GM18951 (cell line): ENCODE measurements around the gene LIPG.

Experiments
- POLR2A ChIP-seq: IDR thresholded peaks from 4 replicates; pipeline ENCODE4 v1.6.1; 2011; ENCODE audit warnings: mild to moderate bottlenecking; ENCODE audit not compliant: insufficient read length, insufficient read depth; ENCODE audit errors: extremely low read depth
- in situ Hi-C: fragments of 300-500 bp; cut with MboI; formaldehyde crosslinking; loops from one replicate; pipeline ENCODE4 v1.12.0; 2022; ENCODE audit warnings: low sequenced_read_pairs, mixed read lengths, inconsistent platforms; ENCODE audit not compliant: unreplicated experiment

Gene LIPG

DNA sequence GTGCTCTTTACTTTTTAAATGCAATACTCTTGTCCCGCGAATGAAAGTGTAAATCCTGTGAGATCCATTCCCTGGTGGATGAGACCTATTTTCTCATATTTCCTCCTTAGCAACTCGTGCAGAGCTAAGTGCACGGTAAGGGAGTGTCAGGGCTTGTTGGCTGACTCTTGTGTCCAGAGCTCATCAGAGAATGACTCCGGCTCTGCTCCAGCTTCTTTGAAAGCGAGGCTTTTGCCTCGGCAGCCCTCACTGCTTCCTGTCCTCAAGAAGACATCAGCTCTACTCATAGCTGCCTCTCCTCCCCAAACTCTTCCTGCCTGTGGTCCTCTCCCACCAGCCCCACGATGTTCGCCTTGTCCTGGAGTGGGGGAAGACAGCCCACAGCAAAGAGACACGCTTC, 70.7 kb downstream of the LIPG start:
- TF ChIP-seq POLR2A, result no peak
- in situ Hi-C loops, result no loop called here

- in situ Hi-C loops, result no loop called here
- no peak for TF ChIP-seq POLR2A
Measured at GRCh38 chr18:49638209-49638785, 76.4 kb downstream of the LIPG start.

GRCh38 chr18:49638891-49639557, 77.2 kb downstream of the LIPG start:
- in situ Hi-C loops, result no loop called here
- no peak for TF ChIP-seq POLR2A

GRCh38 chr18:49639643-49640391, 78.0 kb downstream of the LIPG start:
- no peak for TF ChIP-seq POLR2A
- in situ Hi-C loops, result no loop called here

DNA sequence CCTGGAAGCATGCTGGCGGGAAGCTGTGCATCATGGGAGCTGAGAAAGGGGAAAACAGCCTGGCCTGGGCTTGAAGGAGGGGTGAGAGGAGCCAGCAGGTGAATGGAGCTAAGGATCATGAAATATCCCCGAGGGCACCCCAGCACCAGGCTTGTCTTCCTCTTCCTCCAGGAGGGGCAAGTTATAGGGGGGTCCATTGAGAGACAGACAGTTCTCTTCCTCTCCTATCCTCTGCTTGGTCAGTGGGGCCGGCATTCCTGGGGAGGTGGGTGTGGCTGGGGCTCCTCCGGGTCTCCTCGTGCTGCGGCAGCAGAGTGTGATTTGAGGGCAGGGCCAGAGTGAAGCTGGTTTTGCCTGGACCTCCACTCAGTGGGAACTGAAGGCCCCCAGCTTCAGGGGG, 78.9 kb downstream of the LIPG start:
- in situ Hi-C loops, result no loop called here
- no peak for TF ChIP-seq POLR2A

- in situ Hi-C loops, result no loop called here
- no peak for TF ChIP-seq POLR2A
Measured at GRCh38 chr18:49645196-49645595, 83.3 kb downstream of the LIPG start.

DNA sequence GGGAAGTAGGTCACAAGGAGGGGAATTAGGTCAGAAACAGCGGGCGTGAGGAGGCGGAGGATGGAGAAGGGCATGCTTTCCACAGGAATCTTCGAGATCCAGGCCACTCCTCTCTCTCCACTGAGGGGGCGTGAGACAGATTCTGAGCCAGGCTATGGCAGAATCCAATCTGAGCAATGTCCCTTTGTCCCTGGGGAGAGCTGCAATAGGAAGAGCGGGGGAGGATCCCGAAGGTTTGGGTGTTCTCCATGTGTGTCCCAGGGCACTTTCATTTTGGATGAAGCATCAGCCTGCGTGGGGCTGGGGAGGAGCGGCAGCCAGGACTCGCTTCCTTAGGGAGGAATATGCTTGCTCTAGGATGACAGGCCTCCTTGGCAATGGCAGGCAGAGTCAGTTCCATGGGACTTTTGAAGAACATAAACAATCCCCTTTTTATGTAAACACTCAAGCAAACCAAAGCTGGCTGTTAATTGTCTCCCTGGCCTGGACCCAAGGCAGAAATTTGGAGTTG, 84.0 kb downstream of the LIPG start:
- in situ Hi-C loops, result no loop called here
- TF ChIP-seq POLR2A, result no peak

DNA sequence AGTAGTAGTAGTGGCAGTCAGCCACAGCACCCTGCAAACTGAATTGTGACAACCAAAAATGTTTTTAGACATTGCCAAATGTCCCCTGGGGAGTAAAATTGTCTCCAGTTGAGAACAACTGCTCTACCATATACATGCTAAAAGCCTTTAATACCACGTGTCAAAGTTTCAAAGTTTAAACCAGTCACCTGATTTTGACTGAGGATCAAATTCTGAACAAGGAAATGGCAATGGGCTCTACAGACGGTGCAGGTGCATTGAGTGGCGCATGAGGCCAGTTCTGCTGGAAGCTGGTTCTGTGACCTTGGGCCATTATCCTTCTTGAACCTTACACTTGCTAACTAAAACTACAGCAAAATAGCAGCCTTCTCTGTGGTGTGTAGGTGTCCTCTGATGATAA, 85.0 kb downstream of the LIPG start:
- TF ChIP-seq POLR2A, result no peak
- in situ Hi-C loops, result no loop called here

DNA sequence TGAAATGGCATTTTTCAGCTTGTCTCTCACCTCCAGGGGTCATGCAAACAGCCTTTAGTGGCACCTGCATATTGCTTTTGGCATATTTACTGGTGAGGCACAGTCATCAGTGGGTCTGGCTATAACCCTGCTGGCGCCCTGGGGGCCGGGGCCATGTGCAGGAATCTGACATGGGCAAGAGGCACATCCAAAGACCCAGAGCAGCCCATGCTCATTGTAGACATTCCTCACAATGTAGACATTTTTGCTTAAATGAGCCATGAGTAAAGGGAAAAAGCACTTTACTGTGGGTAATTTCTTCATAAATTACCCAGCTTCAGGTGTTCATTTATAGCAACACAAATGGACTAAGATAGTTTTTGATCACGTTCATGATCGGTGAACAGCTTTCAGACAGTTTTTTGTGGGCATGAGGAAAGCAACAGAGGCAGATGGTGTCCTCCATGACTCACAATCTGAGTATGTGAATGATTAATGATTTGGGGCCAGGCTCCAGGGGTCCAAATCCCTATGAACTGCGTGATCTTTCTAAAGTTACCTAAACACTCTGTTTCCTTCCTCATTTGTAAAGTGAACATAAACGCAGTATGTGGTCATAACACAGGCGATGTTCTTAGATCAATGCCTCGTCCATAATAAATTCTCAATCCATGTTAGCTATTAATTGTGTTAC, 85.8 kb downstream of the LIPG start:
- in situ Hi-C loops, result no loop called here

DNA sequence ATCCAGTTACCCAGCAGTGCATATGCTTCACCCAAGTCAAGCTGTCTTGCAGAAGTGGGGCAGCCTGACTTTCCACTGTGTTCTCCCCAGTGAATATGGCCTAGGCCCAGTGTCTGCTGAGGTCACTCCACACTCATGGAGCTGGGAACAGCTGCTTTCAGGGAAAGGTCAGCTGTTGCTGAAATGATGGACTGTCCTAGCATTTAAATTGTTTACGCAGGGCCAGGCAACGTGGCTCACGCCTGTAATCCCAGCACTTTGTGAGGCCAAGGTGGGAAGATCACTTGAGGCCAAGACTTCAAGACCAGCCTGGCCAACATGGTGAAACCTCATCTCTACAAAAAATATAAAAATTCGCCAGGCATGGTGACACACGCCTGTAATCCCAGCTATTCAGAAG, 86.5 kb downstream of the LIPG start:
- in situ Hi-C loops, result no loop called here
- TF ChIP-seq POLR2A, result no peak

More for the DNA sequence above, 85.8 kb downstream of the LIPG start:
- TF ChIP-seq POLR2A, result no peak
